ENCODE data around the gene SCFD2.

Gene SCFD2

GRCh38 chr4:53152467-53152866, 213.4 kb downstream of the SCFD2 start:
- DNase-seq (ENCODE audit: extremely low read depth, insufficient read length) = no peak
- H3K36me3 ChIP-seq (ENCODE audit: control insufficient read depth, insufficient read depth, low read length) = no peaks in the 10 kb centered on the region
- H3K27me3 ChIP-seq (replicated peaks; ENCODE audit: control insufficient read depth, insufficient read depth, low read length) = no peaks in the 10 kb centered on the region
- TF ChIP-seq CTCF (IDR thresholded peaks at IDR 0.05; ENCODE audit: insufficient read depth, low read length, poor library complexity, severe bottlenecking) = no peak
- no peak overlapping the region for H3K4me3 ChIP-seq (replicated peaks; ENCODE audit: low read depth, low read length)

GRCh38 chr4:53151489-53151788, 214.4 kb downstream of the SCFD2 start:
- no peak for DNase-seq (ENCODE audit: extremely low read depth, insufficient read length)
- H3K27me3 ChIP-seq (replicated peaks; ENCODE audit: control insufficient read depth, insufficient read depth, low read length) = no peaks in the 10 kb centered on the region
- no peaks in the 10 kb centered on the region for H3K36me3 ChIP-seq (ENCODE audit: control insufficient read depth, insufficient read depth, low read length)
- H3K4me3 ChIP-seq (replicated peaks; ENCODE audit: low read depth, low read length) = no peak overlapping the region
- TF ChIP-seq CTCF (IDR thresholded peaks at IDR 0.05; ENCODE audit: insufficient read depth, low read length, poor library complexity, severe bottlenecking) = no peak

GRCh38 chr4:53150631-53151488, 215.0 kb downstream of the SCFD2 start:
- no peak for TF ChIP-seq CTCF (IDR thresholded peaks at IDR 0.05; ENCODE audit: insufficient read depth, low read length, poor library complexity, severe bottlenecking)
- no peaks in the 10 kb centered on the region for H3K27me3 ChIP-seq (replicated peaks; ENCODE audit: control insufficient read depth, insufficient read depth, low read length)
- DNase-seq (ENCODE audit: extremely low read depth, insufficient read length) = no peak
- no peak overlapping the region for H3K4me3 ChIP-seq (replicated peaks; ENCODE audit: low read depth, low read length)
- no peaks in the 10 kb centered on the region for H3K36me3 ChIP-seq (ENCODE audit: control insufficient read depth, insufficient read depth, low read length)

GRCh38 chr4:53147711-53148110, 218.2 kb downstream of the SCFD2 start:
- DNase-seq (ENCODE audit: extremely low read depth, insufficient read length) = no peak
- H3K27me3 ChIP-seq (replicated peaks; ENCODE audit: control insufficient read depth, insufficient read depth, low read length) = no peaks in the 10 kb centered on the region

GRCh38 chr4:53147197-53147596, 218.7 kb downstream of the SCFD2 start:
- Histone ChIP-seq H3K36me3 (ENCODE audit: control insufficient read depth, insufficient read depth, low read length) (peaks cover 3% of the 10 kb centered on the region; the same call in 1 of the 2 replicates), H3K4me3 (replicated peaks; ENCODE audit: low read depth, low read length) (no peak overlapping the region)
- TF ChIP-seq CTCF (IDR thresholded peaks at IDR 0.05; ENCODE audit: insufficient read depth, low read length, poor library complexity, severe bottlenecking) = no peak

More at GRCh38 chr4:53147711-53148110, 218.2 kb downstream of the SCFD2 start:
- Histone ChIP-seq H3K36me3 (ENCODE audit: control insufficient read depth, insufficient read depth, low read length) (peaks cover 3% of the 10 kb centered on the region; the same call in 1 of the 2 replicates), H3K4me3 (replicated peaks; ENCODE audit: low read depth, low read length) (no peak overlapping the region)
- no peak for TF ChIP-seq CTCF (IDR thresholded peaks at IDR 0.05; ENCODE audit: insufficient read depth, low read length, poor library complexity, severe bottlenecking)

More at GRCh38 chr4:53147197-53147596, 218.7 kb downstream of the SCFD2 start:
- no peak for DNase-seq (ENCODE audit: extremely low read depth, insufficient read length)
- H3K27me3 ChIP-seq (replicated peaks; ENCODE audit: control insufficient read depth, insufficient read depth, low read length) = no peaks in the 10 kb centered on the region
